MM.1S (cell line): Measurements from ENCODE around the gene IPO9.

Source experiments
- EZH2phosphoT487 ChIP-seq: fragments of 300-600 bp; sonication (generic); IDR thresholded peaks from 2 replicates; pipeline ENCODE4 v1.6.1; 2018; ENCODE audit warnings: antibody characterized with exemption, low read length
- TF ChIP-seq, protein P1 (sequence below): fragments of 300-600 bp; sonication (generic); IDR thresholded peaks from 2 replicates; pipeline ENCODE4 v1.5.1; 2016; ENCODE audit warnings: antibody characterized with exemption, low read length, mixed read lengths

DNA sequence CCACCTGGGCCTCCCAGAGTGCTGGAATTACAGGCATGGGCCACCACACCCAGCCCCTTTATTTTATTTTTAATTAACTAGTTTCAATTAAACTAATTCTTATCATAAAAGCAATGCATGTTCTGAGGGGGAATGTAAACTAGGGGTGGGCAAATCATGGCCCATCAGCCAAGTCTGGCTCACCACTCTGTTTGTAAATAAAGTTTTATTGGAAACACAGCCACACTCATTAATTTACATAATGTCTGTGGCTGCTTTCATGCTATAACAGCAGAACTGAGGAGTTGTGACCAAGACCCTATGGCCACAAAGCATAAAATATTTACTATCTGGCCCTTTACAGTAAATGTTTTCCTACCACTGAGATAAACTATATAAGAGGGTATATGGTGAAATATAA, 28.7 kb upstream of the IPO9 start:
- TF ChIP-seq EZH2phosphoT487 = no peak
- TF ChIP-seq, protein P1, sequence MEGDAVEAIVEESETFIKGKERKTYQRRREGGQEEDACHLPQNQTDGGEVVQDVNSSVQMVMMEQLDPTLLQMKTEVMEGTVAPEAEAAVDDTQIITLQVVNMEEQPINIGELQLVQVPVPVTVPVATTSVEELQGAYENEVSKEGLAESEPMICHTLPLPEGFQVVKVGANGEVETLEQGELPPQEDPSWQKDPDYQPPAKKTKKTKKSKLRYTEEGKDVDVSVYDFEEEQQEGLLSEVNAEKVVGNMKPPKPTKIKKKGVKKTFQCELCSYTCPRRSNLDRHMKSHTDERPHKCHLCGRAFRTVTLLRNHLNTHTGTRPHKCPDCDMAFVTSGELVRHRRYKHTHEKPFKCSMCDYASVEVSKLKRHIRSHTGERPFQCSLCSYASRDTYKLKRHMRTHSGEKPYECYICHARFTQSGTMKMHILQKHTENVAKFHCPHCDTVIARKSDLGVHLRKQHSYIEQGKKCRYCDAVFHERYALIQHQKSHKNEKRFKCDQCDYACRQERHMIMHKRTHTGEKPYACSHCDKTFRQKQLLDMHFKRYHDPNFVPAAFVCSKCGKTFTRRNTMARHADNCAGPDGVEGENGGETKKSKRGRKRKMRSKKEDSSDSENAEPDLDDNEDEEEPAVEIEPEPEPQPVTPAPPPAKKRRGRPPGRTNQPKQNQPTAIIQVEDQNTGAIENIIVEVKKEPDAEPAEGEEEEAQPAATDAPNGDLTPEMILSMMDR = no peak
